HepG2 (cell line): ENCODE results near the gene S100P.

ENCODE experiments used
- ELF4 ChIP-seq: sonication (generic); formaldehyde crosslinking; IDR thresholded peaks from 2 replicates; pipeline ENCODE4 v1.5.0; 2020; ENCODE audit warnings: missing genetic modification reagents, mild to moderate bottlenecking, moderate library complexity, borderline replicate concordance
- GABPA ChIP-seq, 2 experiments: IDR thresholded peaks; 2 replicates each; pipeline ENCODE4 v1.6.1; 2011 to 2016; ENCODE audit warnings: low read depth in 2 of 2, low read length in 1 of 2, missing biosample characterization in 1 of 2, missing genetic modification characterization in 1 of 2
- HMG20B ChIP-seq: conservative IDR thresholded peaks from 2 replicates; pipeline ENCODE4 v1.6.1; 2016; ENCODE audit warnings: missing genetic modification reagents, missing compliant biosample characterization
- MXD1 ChIP-seq: sonication (generic); formaldehyde crosslinking; IDR thresholded peaks from 2 replicates; pipeline ENCODE4 v1.4.0; 2020; ENCODE audit warnings: mild to moderate bottlenecking, missing genetic modification reagents
- XRCC5 ChIP-seq: fragments of 200-400 bp; formaldehyde crosslinking; optimal IDR thresholded peaks from 2 replicates; pipeline ENCODE3; 2017; ENCODE audit warnings: mild to moderate bottlenecking, low read length
- ZBTB37 ChIP-seq: sonication (generic); formaldehyde crosslinking; IDR thresholded peaks from 2 replicates; pipeline ENCODE4 v1.4.0; 2020; ENCODE audit warnings: mild to moderate bottlenecking, missing genetic modification reagents
- ZBTB46 ChIP-seq: sonication (generic); formaldehyde crosslinking; IDR thresholded peaks from 2 replicates; pipeline ENCODE4 v1.4.0; 2020; ENCODE audit warnings: mild to moderate bottlenecking, missing genetic modification reagents, borderline replicate concordance

- TF ChIP-seq ELF4: no peak
- TF ChIP-seq MXD1 (CRISPR knock-in tag): no peak
- TF ChIP-seq HMG20B (CRISPR knock-in tag): no peak
- TF ChIP-seq ZBTB37: no peak
- TF ChIP-seq XRCC5: no peak
- TF ChIP-seq GABPA (IDR thresholded peaks at IDR 0.05; ENCODE audit: low read depth, low read length): no peak
- no peak for TF ChIP-seq GABPA (CRISPR knock-in tag; IDR thresholded peaks at IDR 0.05; ENCODE audit: low read depth)
- no peak for TF ChIP-seq ZBTB46 (CRISPR knock-in tag)
These were observed 6.2 kb downstream of the S100P start for GRCh38 chr4:6699903-6700302.
